Neural cell (in vitro differentiated cells): Measurements from ENCODE around the gene PARD3B.

Experiments used
- CTCF ChIP-seq: fragments of 450-650 bp; IDR thresholded peaks from 2 replicates; pipeline ENCODE4 v1.5.1; 2014; ENCODE audit warnings: antibody characterized with exemption, mild to moderate bottlenecking, moderate library complexity; ENCODE audit not compliant: poor library complexity, severe bottlenecking
- EP300 ChIP-seq: fragments of 450-650 bp; conservative IDR thresholded peaks from 2 replicates; pipeline ENCODE4 v1.6.1; 2014; ENCODE audit warnings: antibody characterized with exemption, mild to moderate bottlenecking, moderate library complexity; ENCODE audit not compliant: poor library complexity, severe bottlenecking
- EZH2 ChIP-seq: fragments of 200-600, 300-800 bp; shearing (Covaris generic), sonication (generic); IDR thresholded peaks from 2 replicates; pipeline ENCODE4 v1.6.1; 2014; ENCODE audit warnings: antibody characterized with exemption, low read length, borderline replicate concordance, mild to moderate bottlenecking; ENCODE audit not compliant: insufficient read depth, poor library complexity, severe bottlenecking
- MXI1 ChIP-seq: fragments of 450-650 bp; conservative IDR thresholded peaks from 2 replicates; pipeline ENCODE4 v1.6.1; 2014; ENCODE audit warnings: antibody characterized with exemption, mild to moderate bottlenecking; ENCODE audit not compliant: poor library complexity, severe bottlenecking
- POLR2AphosphoS5 ChIP-seq: IDR thresholded peaks from 2 replicates; pipeline ENCODE4 v1.6.1; 2012
- RAD21 ChIP-seq: fragments of 450-650 bp; conservative IDR thresholded peaks from 2 replicates; pipeline ENCODE4 v1.6.1; 2014; ENCODE audit warnings: antibody characterized with exemption, mild to moderate bottlenecking, moderate library complexity
- SMC3 ChIP-seq: fragments of 450-650 bp; conservative IDR thresholded peaks from 2 replicates; pipeline ENCODE4 v1.6.1; 2014; ENCODE audit warnings: antibody characterized with exemption, mild to moderate bottlenecking, moderate library complexity; ENCODE audit not compliant: poor library complexity
- TAF1 ChIP-seq: IDR thresholded peaks from 2 replicates; pipeline ENCODE4 v1.6.1; 2012; ENCODE audit warnings: low read depth
- TF ChIP-seq, protein P1 (sequence below): IDR thresholded peaks from 2 replicates; pipeline ENCODE4 v1.6.1; 2012; ENCODE audit warnings: borderline replicate concordance

GRCh38 chr2:205190528-205190927 lies 645.3 kb downstream of the PARD3B start:
- TF ChIP-seq CTCF (no peak), TAF1 (no peak), POLR2AphosphoS5 (no peak), EZH2 (no peak), EP300 (no peak), RAD21 (no peak), MXI1 (no peak), SMC3 (no peak)
- TF ChIP-seq, protein P1, sequence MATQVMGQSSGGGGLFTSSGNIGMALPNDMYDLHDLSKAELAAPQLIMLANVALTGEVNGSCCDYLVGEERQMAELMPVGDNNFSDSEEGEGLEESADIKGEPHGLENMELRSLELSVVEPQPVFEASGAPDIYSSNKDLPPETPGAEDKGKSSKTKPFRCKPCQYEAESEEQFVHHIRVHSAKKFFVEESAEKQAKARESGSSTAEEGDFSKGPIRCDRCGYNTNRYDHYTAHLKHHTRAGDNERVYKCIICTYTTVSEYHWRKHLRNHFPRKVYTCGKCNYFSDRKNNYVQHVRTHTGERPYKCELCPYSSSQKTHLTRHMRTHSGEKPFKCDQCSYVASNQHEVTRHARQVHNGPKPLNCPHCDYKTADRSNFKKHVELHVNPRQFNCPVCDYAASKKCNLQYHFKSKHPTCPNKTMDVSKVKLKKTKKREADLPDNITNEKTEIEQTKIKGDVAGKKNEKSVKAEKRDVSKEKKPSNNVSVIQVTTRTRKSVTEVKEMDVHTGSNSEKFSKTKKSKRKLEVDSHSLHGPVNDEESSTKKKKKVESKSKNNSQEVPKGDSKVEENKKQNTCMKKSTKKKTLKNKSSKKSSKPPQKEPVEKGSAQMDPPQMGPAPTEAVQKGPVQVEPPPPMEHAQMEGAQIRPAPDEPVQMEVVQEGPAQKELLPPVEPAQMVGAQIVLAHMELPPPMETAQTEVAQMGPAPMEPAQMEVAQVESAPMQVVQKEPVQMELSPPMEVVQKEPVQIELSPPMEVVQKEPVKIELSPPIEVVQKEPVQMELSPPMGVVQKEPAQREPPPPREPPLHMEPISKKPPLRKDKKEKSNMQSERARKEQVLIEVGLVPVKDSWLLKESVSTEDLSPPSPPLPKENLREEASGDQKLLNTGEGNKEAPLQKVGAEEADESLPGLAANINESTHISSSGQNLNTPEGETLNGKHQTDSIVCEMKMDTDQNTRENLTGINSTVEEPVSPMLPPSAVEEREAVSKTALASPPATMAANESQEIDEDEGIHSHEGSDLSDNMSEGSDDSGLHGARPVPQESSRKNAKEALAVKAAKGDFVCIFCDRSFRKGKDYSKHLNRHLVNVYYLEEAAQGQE = no peak
